ENCODE measurements around the gene IGFBP2. TPM values are rescaled to one million over a fixed set of nuclear protein-coding genes. Genes with fewer than 3 reads are reported as not detected.

The IGFBP2 gene
- total RNA-seq, 1 donor from 2014 or later: 60.1 TPM

DNA sequence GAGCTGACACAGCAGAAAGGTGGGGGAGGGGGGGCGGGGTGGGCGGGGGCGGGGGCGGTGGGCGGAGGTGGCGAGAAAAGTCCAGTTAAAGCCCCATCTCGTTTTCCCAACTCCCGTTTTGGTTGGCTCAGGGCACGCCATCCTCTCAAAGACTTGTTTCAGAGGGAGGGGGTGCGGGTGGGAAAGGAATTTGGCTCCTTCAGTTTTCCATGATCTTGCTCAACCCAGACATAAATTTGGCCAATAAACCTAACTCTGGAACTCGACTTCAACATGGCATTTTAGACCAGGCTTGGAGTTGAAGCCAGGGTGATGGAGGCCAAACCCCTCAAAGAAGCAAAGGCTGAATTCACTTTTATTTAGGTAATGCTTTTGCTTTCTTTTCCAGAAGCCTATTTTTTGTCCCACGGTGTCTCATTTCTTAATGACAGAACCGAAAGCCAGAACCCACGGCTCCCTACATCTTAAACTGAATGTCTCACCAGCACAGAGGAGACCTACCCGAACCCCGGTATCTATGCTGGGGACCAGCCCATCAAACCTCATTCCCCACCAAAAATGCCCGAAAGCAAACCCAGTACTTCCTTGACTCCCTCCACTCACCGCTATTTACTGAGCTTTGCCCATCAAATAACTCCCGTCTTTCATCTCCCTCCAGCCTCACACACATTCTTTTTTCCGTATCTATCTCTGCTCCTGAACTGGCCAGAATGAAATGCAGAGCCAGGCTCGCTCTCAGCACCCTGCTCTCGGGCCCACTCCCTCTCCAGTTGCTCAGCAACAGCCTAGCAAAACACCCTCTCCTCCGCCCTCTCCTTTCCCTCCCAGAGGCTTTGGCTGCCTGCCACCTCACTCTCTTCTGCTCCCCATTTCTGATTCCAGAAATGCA, 57.9 kb downstream of the IGFBP2 start:
- intact Hi-C loops (cut with DNase I): loop anchor here (10.0 kb wide), 2 partner anchors 364 to 744 kb away; no protein-coding TSS in a partner anchor
- peak; percentile 89 for DNase-seq (ENCODE audit: missing footprints)

DNA sequence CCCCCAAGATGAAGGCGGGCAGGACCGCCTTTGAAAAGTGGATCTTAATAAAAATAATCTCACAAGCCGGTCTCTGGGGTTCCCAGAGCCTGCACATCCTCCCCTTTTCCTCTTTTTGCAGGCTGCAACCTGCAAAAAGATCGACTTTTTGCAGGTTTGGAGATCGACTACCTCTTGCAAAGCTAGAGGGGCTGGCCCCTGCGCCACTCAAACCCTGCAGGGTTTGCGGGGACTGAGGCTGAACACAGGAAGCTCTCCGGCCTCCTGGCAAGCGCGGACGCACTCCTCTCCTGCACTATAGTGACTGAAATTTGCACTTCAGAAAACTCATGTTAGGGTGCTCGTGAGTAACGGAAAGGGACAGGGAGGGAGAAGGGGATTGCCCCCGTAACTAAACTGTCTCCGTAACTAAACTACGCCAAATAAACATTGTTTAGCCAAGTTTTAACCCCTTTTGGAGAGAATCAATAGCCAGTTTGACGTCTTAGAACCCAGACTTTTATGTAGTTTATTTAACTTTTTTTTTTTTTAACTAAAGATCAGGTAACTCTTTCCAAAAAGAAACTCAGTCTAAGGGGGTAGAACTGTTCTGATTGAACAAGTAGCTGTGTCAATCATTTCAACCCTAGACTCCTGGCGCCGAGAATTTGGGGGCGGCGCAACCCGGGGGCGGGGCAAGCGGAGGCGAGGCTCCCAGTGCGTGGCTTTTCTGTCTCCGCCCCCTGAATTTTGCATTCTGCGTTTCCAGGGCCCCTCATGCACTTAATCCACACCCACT, 59.6 kb downstream of the IGFBP2 start:
- intact Hi-C loops (cut with DNase I): loop anchor here (10.0 kb wide), 2 partner anchors 362 to 742 kb away; no protein-coding TSS in a partner anchor
- peak; percentile 86 for DNase-seq (ENCODE audit: missing footprints)
- ATAC-seq: peak; percentile 56

More for the DNA sequence above, 57.9 kb downstream of the IGFBP2 start:
- peak; percentile 76 for ATAC-seq

DNA sequence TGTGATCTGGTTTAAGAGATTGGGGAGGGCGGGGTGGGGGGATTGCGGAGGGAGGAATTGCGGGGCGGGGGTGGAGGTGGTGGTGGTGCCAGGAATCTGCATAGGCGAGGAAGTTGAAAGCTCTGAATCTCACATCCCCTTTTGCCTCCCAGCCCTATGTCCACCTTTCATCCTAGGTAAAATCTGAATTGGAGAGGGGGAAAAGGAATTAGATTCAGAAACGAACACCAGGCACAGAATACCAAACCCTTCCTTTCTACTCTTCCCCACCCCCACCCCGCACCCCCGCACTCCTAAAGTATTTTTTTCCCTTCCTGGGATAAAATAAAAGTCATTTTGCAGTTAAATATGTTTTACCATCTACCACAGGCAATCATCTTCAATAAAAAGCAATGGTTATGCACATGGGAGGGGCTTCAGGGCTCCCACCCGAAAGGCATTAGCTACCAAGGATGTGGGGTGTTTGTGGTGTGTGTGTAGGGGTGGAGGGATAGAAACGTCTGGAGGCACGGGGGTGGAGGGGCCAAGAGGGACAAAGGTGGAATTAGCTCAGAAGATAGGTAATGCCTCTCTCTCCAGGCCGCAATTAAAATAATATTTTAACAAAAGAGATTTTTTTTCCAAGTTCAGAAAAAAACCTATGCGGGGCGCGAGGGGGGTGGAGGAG, 60.3 kb downstream of the IGFBP2 start:
- intact Hi-C loops (cut with DNase I): loop anchor here (10.0 kb wide), 2 partner anchors 361 to 741 kb away; no protein-coding TSS in a partner anchor
- ATAC-seq: no peak
- DNase-seq (ENCODE audit: missing footprints): no peak

- ATAC-seq (peak; percentile 21), DNase-seq (ENCODE audit: missing footprints) (peak; percentile 81)
- intact Hi-C loops (cut with DNase I): loop anchor here (10.0 kb wide), 2 partner anchors 361 to 741 kb away; no protein-coding TSS in a partner anchor
These were observed 61.0 kb downstream of the IGFBP2 start for GRCh38 chr2:216694082-216694825.

GRCh38 chr2:216694826-216695217, 61.6 kb downstream of the IGFBP2 start:
- DNase-seq (ENCODE audit: missing footprints) (peak; percentile 48), ATAC-seq (no peak)

GRCh38 chr2:216695401-216695821, 62.2 kb downstream of the IGFBP2 start, which contains the start of gene IGFBP5:
TSS of gene IGFBP5 (minus strand) at chr2:216695549. CDS start at chr2:216694775, 774 bp downstream.
- DNase-seq (ENCODE audit: missing footprints): peak; percentile 91
- intact Hi-C loops (cut with DNase I): loop anchor here (5.0 to 10.0 kb wide), 8 partner anchors 77 to 1017 kb away; no protein-coding TSS in a partner anchor
- peak; percentile 42 for ATAC-seq

More at GRCh38 chr2:216694826-216695217, 61.6 kb downstream of the IGFBP2 start:
- intact Hi-C loops (cut with DNase I): loop anchor here (5.0 to 10.0 kb wide), 8 partner anchors 77 to 1017 kb away; no protein-coding TSS in a partner anchor

- ATAC-seq: no peak
- DNase-seq (ENCODE audit: missing footprints): no peak
- intact Hi-C loops (cut with DNase I): loop anchor here (5.0 to 10.0 kb wide), 8 partner anchors 76 to 1016 kb away; no protein-coding TSS in a partner anchor
These were observed 63.1 kb downstream of the IGFBP2 start for GRCh38 chr2:216696321-216696720.

GRCh38 chr2:216696751-216697560, 63.7 kb downstream of the IGFBP2 start:
- intact Hi-C loops (cut with DNase I): loop anchor here (1.0 to 10.0 kb wide), 9 partner anchors 75 to 1015 kb away; no protein-coding TSS in a partner anchor
- ATAC-seq (no peak), DNase-seq (ENCODE audit: missing footprints) (no peak)

DNA sequence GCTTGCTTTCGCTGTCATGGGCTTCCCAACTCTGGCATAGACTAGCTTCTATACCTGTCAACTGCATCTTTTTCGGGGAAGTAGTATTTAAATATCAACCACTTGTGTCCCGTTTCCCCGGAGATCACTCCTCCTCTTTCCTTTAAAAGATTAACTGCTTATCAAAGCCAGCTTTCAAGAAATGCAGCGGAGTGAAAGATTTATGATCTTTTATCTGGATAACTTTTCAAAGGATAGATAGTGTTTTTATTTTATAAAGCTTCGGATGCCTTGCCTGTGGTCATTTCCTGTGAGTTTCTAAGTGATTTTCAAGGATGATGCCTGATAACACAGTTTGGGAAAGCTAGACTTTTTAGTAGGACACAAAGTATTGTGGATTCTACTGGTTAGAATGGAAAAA, 65.1 kb downstream of the IGFBP2 start:
- ATAC-seq (no peak), DNase-seq (ENCODE audit: missing footprints) (no peak)
- intact Hi-C loops (cut with DNase I): loop anchor here (5.0 to 10.0 kb wide), 8 partner anchors 74 to 1014 kb away; no protein-coding TSS in a partner anchor

GRCh38 chr2:216698895-216699294, 65.7 kb downstream of the IGFBP2 start:
- ATAC-seq (peak; percentile 41), DNase-seq (ENCODE audit: missing footprints) (peak; percentile 65)
- intact Hi-C loops (cut with DNase I): loop anchor here (5.0 to 10.0 kb wide), 8 partner anchors 73 to 1013 kb away; no protein-coding TSS in a partner anchor

- ATAC-seq (no peak), DNase-seq (ENCODE audit: missing footprints) (no peak)
- intact Hi-C loops (cut with DNase I): no loop called here
These were observed 66.9 kb downstream of the IGFBP2 start for GRCh38 chr2:216700088-216700567.

DNA sequence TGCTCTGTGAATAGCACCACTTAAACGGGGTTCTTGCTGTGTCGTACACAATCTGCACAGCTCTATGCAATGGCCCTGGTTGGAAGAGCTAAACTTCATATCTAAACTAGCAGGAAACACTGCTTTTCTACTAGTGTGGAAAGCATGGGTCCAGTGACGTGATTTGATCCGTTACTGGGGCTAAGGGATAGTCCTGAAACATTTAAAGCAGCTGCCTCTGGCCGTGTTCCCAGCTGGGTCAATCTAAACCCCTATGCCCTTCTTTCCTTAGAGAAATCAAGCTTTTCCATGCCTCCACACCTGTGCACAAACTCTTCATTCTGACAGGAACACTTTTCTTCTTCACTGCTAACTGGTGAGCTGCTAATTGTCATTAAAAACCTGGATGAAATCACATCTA, 67.6 kb downstream of the IGFBP2 start:
- ATAC-seq: no peak
- no peak for DNase-seq (ENCODE audit: missing footprints)
- intact Hi-C loops (cut with DNase I): no loop called here

- no peak for ATAC-seq
- intact Hi-C loops (cut with DNase I): no loop called here
- no peak for DNase-seq (ENCODE audit: missing footprints)
These were observed 68.3 kb downstream of the IGFBP2 start for GRCh38 chr2:216701544-216701943.

GRCh38 chr2:216702756-216703155, 69.5 kb downstream of the IGFBP2 start:
- DNase-seq (ENCODE audit: missing footprints): no peak
- ATAC-seq: no peak
- intact Hi-C loops (cut with DNase I): no loop called here

DNA sequence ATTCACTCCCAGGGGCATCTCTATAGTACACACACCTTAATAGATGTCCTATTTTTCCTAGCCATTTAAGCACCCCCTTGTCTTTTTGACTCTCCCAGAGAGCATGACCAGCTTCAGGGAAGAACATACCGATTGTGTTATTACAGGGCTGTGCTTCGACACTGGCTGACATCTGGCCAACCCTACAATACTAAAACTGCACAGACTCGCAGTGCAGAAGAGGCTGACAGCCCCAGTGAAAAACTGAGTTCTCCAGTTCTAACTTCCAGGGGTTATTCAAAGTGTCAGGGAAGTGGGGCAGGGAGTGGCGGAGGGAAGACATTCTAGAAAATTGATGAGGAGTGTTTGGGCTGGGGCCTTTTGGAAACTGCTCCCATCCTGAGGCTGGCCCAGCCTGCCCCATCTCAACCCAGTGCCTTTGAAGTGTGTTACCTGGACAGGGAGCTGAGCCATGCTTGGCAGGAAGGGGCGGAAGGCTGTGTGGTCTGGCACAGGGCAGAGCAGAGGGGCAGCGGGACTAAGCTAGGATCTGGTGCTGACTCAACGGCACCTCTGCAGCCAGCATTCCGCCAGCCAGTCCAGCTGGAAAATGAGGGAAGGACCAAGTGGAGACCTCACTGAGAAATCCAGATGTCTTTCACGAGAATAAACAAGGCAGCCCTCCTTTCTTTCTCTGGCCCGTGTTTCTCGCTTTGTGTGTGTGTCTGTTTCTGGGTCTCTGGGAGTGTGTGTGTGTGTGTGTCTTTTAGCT, 77.5 kb downstream of the IGFBP2 start:
- DNase-seq (ENCODE audit: missing footprints) (no peak), ATAC-seq (peak; percentile 73)
- intact Hi-C loops (cut with DNase I): no loop called here

GRCh38 chr2:216711348-216711747, 78.1 kb downstream of the IGFBP2 start:
- DNase-seq (ENCODE audit: missing footprints) (no peak), ATAC-seq (no peak)
- intact Hi-C loops (cut with DNase I): no loop called here
